Neural progenitor cell (in vitro differentiated cells): ENCODE results near the gene PEX10. TPM values are rescaled to one million over a fixed set of nuclear protein-coding genes. Genes with fewer than 3 reads are reported as not detected.
"Not testable (repeated sequence)": the region's sequence is repeated elsewhere in the genome, so short reads cannot be mapped to it uniquely, and the experiment has no call there.

ENCODE experiments used
- DNase-seq: peaks from one replicate; pipeline ENCODE4 v3.0.0-alpha.2; 2016; ENCODE audit warnings: low spot score
- H2AFZ ChIP-seq: fragments of 200-600 bp; sonication (generic); replicated peaks from 2 replicates; pipeline ENCODE4 v1.6.1; 2016; ENCODE audit warnings: antibody characterized with exemption
- H3F3A ChIP-seq: fragments of 200-600 bp; sonication (generic); 2 replicates; pipeline ENCODE4 v1.6.1; 2016; ENCODE audit warnings: antibody characterized with exemption, low read depth
- H3K27ac ChIP-seq: fragments of 200-600 bp; sonication (generic); 2 replicates; pipeline ENCODE4 v1.5.1; 2016; ENCODE audit warnings: mild to moderate bottlenecking
- H3K27me3 ChIP-seq: fragments of 200-600 bp; sonication (generic); 2 replicates; pipeline ENCODE4 v1.6.1; 2016; ENCODE audit warnings: mild to moderate bottlenecking, moderate library complexity
- H3K36me3 ChIP-seq: fragments of 200-600 bp; sonication (generic); 2 replicates; pipeline ENCODE4 v1.5.1; 2016
- H3K4me1 ChIP-seq: fragments of 200-600 bp; sonication (generic); 2 replicates; pipeline ENCODE4 v1.6.1; 2016; ENCODE audit warnings: mixed run types
- H3K4me2 ChIP-seq: fragments of 200-600 bp; sonication (generic); 2 replicates; pipeline ENCODE4 v1.6.1; 2016
- H3K4me3 ChIP-seq: fragments of 200-600 bp; sonication (generic); 2 replicates; pipeline ENCODE4 v1.5.1; 2016
- H3K79me2 ChIP-seq: fragments of 200-600 bp; sonication (generic); 2 replicates; pipeline ENCODE4 v1.6.1; 2016; ENCODE audit warnings: low read depth
- H3K9ac ChIP-seq: fragments of 200-600 bp; sonication (generic); 2 replicates; pipeline ENCODE4 v1.6.1; 2016
- H3K9me3 ChIP-seq: fragments of 200-600 bp; sonication (generic); 2 replicates; pipeline ENCODE4 v1.5.1; 2016; ENCODE audit warnings: low read depth
- H4K20me1 ChIP-seq: fragments of 200-600 bp; sonication (generic); 2 replicates; pipeline ENCODE4 v1.6.1; 2016; ENCODE audit warnings: low read depth
- H3K27ac Mint-ChIP-seq: 3 replicates; pipeline ENCODE4 v1.8.0; 2021; ENCODE audit warnings: mixed read lengths
- H3K27me3 Mint-ChIP-seq: 2 replicates; pipeline ENCODE4 v1.8.0; 2022; ENCODE audit warnings: low read depth, mild to moderate bottlenecking, inconsistent platforms, moderate library complexity, mixed read lengths; ENCODE audit not compliant: insufficient read depth
- H3K36me3 Mint-ChIP-seq: 3 replicates; pipeline ENCODE4 v1.8.0; 2021; ENCODE audit warnings: mixed read lengths
- H3K4me1 Mint-ChIP-seq: 3 replicates; pipeline ENCODE4 v1.8.0; 2021; ENCODE audit warnings: mixed read lengths
- H3K4me3 Mint-ChIP-seq: 3 replicates; pipeline ENCODE4 v1.8.0; 2021; ENCODE audit warnings: mild to moderate bottlenecking, moderate library complexity, mixed read lengths
- H3K9me3 Mint-ChIP-seq: 3 replicates; pipeline ENCODE4 v1.8.0; 2020; ENCODE audit warnings: mixed read lengths
- CTCF ChIP-seq: fragments of 200-600 bp; sonication (generic); IDR thresholded peaks from 2 replicates; pipeline ENCODE4 v1.5.1; 2017; ENCODE audit warnings: antibody characterized with exemption, mild to moderate bottlenecking
- EZH2 ChIP-seq: fragments of 200-600 bp; sonication (generic); IDR thresholded peaks from 2 replicates; pipeline ENCODE4 v1.6.1; 2017; ENCODE audit warnings: antibody characterized with exemption, mild to moderate bottlenecking, moderate library complexity
- EZH2phosphoT487 ChIP-seq: fragments of 200-600 bp; sonication (generic); IDR thresholded peaks from 2 replicates; pipeline ENCODE4 v1.6.1; 2017; ENCODE audit warnings: antibody characterized with exemption
- total RNA-seq: library from RNA; depleted of rRNA; stranded (reverse); fragments of >200 nt; gene quantifications from 2 replicates; pipeline ENCODE4 v1.2.3, GENCODE V29; 2015; ENCODE audit warnings: low replicate concordance

PEX10 gene
- total RNA-seq, 1 donor from 2014 or later, result 15.1 TPM

GRCh38 chr1:2459757-2460156 is 47.4 kb upstream of the PEX10 start:
- no peaks in the 10 kb centered on the region for H3K4me1 ChIP-seq
- no peak overlapping the region for H3K4me3 ChIP-seq
- H3F3A ChIP-seq, result no peaks in the 10 kb centered on the region
- peaks cover 9% of the 10 kb centered on the region for H3K27me3 ChIP-seq
- H3K27ac Mint-ChIP-seq, result no peak overlapping the region
- H3K27ac ChIP-seq, result no peak overlapping the region
- peaks cover 4% of the 10 kb centered on the region for H4K20me1 ChIP-seq
- no peaks in the 10 kb centered on the region for H3K36me3 Mint-ChIP-seq
- H3K79me2 ChIP-seq, result no peaks in the 10 kb centered on the region
- peaks cover 22% of the 10 kb centered on the region for H3K4me1 Mint-ChIP-seq
- no peak for TF ChIP-seq EZH2
- no peak for TF ChIP-seq EZH2phosphoT487
- TF ChIP-seq CTCF, result peak; percentile 34
- H3K27me3 Mint-ChIP-seq, result peaks cover 15% of the 10 kb centered on the region
- H3K9me3 ChIP-seq, result no peaks in the 10 kb centered on the region
- no peak overlapping the region for H2AFZ ChIP-seq
- DNase-seq, result peak; percentile 57
- peaks cover 2% of the 10 kb centered on the region for H3K9me3 Mint-ChIP-seq
- no peak overlapping the region for H3K9ac ChIP-seq
- H3K4me2 ChIP-seq, result no peak overlapping the region
- H3K4me3 Mint-ChIP-seq, result no peak overlapping the region
- H3K36me3 ChIP-seq, result no peaks in the 10 kb centered on the region

GRCh38 chr1:2459102-2459753 is 46.9 kb upstream of the PEX10 start:
- H3K27me3 ChIP-seq, H3K27ac ChIP-seq, H3K27ac Mint-ChIP-seq, H3K36me3 Mint-ChIP-seq, H3K4me3 ChIP-seq, H3K4me2 ChIP-seq, H3K4me3 Mint-ChIP-seq, DNase-seq, H3K9ac ChIP-seq, H3F3A ChIP-seq, H3K9me3 Mint-ChIP-seq, H3K9me3 ChIP-seq, H4K20me1 ChIP-seq, H3K36me3 ChIP-seq, H2AFZ ChIP-seq, H3K79me2 ChIP-seq, H3K4me1 ChIP-seq: not testable (repeated sequence)
- Mint-ChIP-seq H3K4me1 (peaks cover 18% of the 10 kb centered on the region), H3K27me3 (peaks cover 12% of the 10 kb centered on the region)

GRCh38 chr1:2458687-2459086 is 46.3 kb upstream of the PEX10 start:
- Histone ChIP-seq H3K4me3 (no peak overlapping the region), H3K9me3 (no peaks in the 10 kb centered on the region), H3K27ac (no peak overlapping the region), H3K27me3 (peaks cover 2% of the 10 kb centered on the region), H3K79me2 (no peaks in the 10 kb centered on the region), H3F3A (no peaks in the 10 kb centered on the region), H3K36me3 (no peaks in the 10 kb centered on the region), H3K9ac (no peak overlapping the region), H3K4me2 (no peak overlapping the region), H4K20me1 (peaks cover 4% of the 10 kb centered on the region), H2AFZ (no peak overlapping the region), H3K4me1 (no peaks in the 10 kb centered on the region)
- Mint-ChIP-seq H3K4me1 (peaks cover 16% of the 10 kb centered on the region), H3K27ac (no peak overlapping the region), H3K9me3 (peaks cover 2% of the 10 kb centered on the region), H3K4me3 (no peak overlapping the region), H3K27me3 (peaks cover 11% of the 10 kb centered on the region), H3K36me3 (no peaks in the 10 kb centered on the region)
- no peak for DNase-seq
- TF ChIP-seq CTCF, result no peak
- no peak for TF ChIP-seq EZH2
- no peak for TF ChIP-seq EZH2phosphoT487

- Histone ChIP-seq H3K4me2 (no peak overlapping the region), H3K27me3 (no peaks in the 10 kb centered on the region), H4K20me1 (peaks cover 4% of the 10 kb centered on the region), H3K9me3 (no peaks in the 10 kb centered on the region), H2AFZ (no peak overlapping the region), H3F3A (no peaks in the 10 kb centered on the region), H3K4me1 (peaks cover 6% of the 10 kb centered on the region), H3K36me3 (no peaks in the 10 kb centered on the region), H3K79me2 (no peaks in the 10 kb centered on the region), H3K9ac (no peak overlapping the region), H3K27ac (no peak overlapping the region), H3K4me3 (no peak overlapping the region)
- Mint-ChIP-seq H3K36me3 (no peaks in the 10 kb centered on the region), H3K27me3 (peaks cover 5% of the 10 kb centered on the region), H3K4me1 (peaks cover 12% of the 10 kb centered on the region), H3K9me3 (peaks cover 2% of the 10 kb centered on the region), H3K27ac (peak overlapping the region; percentile 69), H3K4me3 (no peak overlapping the region)
- no peak for DNase-seq
- no peak for TF ChIP-seq CTCF
These were observed 45.1 kb upstream of the PEX10 start for GRCh38 chr1:2457444-2457843.
